Mammary epithelial cell (primary cell): Measurements from ENCODE around the gene STK38.

Source experiments
- CTCF ChIP-seq, 2 donors: IDR thresholded peaks in 1 of 2; conservative IDR thresholded peaks in 1 of 2; 2 replicates each; pipeline ENCODE4 v1.5.1; 2011 to 2012; ENCODE audit warnings: inconsistent platforms in 2 of 2, low read length in 2 of 2, mild to moderate bottlenecking in 2 of 2, control low read depth in 1 of 2, low read depth in 1 of 2; ENCODE audit not compliant: insufficient read depth in 1 of 2; ENCODE audit errors: extremely low read depth in 1 of 2
- EZH2 ChIP-seq: IDR thresholded peaks from 2 replicates; pipeline ENCODE4 v1.6.1; 2012; ENCODE audit warnings: low read length, inconsistent platforms, borderline replicate concordance

GRCh38 chr6:36571122-36572043 lies 24.1 kb upstream of the STK38 start:
- no peak for TF ChIP-seq CTCF (conservative IDR thresholded peaks at IDR 0.05 in 1 of 2, IDR thresholded peaks at IDR 0.05 in 1 of 2; ENCODE audit: extremely low read depth in 1 of 2, insufficient read depth in 1 of 2, low read depth in 1 of 2, low read length in 2 of 2)
- no peak for TF ChIP-seq EZH2
